ENCODE measurements around the gene PSMA6.

GRCh38 chr14:35257809-35258208 is 34.4 kb upstream of the PSMA6 start:
- TF ChIP-seq CTCF (optimal IDR thresholded peaks at IDR 0.05 in 1 of 3, IDR thresholded peaks at IDR 0.05 in 1 of 3, conservative IDR thresholded peaks at IDR 0.05 in 1 of 3; ENCODE audit: extremely low read depth in 1 of 3, insufficient read depth in 2 of 3, low read length in 3 of 3) (no peak), EZH2 (IDR thresholded peaks at IDR 0.05; ENCODE audit: low read length) (no peak)
